ENCODE data around the gene MLF2. TPM values are rescaled to one million over a fixed set of nuclear protein-coding genes. Genes with fewer than 3 reads are reported as not detected.
A peak's percentile ranks its signal among the peaks of the same experiment; 100 is the strongest.

The MLF2 gene
- total and polyA plus RNA-seq, 2 donors from 2014 or later: 141 to 289 TPM

DNA sequence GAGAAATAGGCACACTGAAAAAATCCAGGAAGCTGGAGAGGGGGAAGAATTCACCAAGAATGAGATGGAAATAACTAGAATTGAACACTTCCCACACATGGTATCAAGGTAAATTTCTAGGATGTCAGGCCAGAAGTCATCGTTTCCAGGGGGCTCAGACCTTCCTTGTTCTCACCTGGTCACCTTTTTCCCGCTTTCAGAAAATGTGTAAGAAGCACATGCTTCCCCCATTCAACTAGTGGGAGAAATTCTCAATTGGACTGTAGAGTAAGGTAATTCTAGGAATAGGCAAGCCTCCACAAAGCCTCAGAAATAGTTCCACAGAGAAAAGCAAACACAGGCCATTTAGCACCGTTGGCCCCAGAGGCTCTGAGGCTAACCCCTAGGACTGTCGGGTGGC lies 10.4 kb upstream of the MLF2 start:
- DNase-seq (no peak), FAIRE-seq (no peak)
- TF ChIP-seq, protein P1, sequence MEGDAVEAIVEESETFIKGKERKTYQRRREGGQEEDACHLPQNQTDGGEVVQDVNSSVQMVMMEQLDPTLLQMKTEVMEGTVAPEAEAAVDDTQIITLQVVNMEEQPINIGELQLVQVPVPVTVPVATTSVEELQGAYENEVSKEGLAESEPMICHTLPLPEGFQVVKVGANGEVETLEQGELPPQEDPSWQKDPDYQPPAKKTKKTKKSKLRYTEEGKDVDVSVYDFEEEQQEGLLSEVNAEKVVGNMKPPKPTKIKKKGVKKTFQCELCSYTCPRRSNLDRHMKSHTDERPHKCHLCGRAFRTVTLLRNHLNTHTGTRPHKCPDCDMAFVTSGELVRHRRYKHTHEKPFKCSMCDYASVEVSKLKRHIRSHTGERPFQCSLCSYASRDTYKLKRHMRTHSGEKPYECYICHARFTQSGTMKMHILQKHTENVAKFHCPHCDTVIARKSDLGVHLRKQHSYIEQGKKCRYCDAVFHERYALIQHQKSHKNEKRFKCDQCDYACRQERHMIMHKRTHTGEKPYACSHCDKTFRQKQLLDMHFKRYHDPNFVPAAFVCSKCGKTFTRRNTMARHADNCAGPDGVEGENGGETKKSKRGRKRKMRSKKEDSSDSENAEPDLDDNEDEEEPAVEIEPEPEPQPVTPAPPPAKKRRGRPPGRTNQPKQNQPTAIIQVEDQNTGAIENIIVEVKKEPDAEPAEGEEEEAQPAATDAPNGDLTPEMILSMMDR (IDR thresholded peaks at IDR 0.05; ENCODE audit: borderline replicate concordance, extremely low read depth, insufficient read depth): no peak
- Histone ChIP-seq H3K4me1 (ENCODE audit: control insufficient read depth in 2 of 3, insufficient read depth in 2 of 3, low read depth in 1 of 3, low read length in 3 of 3) (peaks cover 2 to 26% (median 20%) of the 10 kb centered on the region in 3 donors), H3K9me3 (ENCODE audit: control insufficient read depth in 2 of 3, insufficient read depth in 1 of 3, low read length in 3 of 3) (no peaks in the 10 kb centered on the region), H3K4me3 (ENCODE audit: low read length in 3 of 3) (peak overlapping the region; percentile 8 to 36 (median 33)), H3K27me3 (ENCODE audit: control insufficient read depth, insufficient read depth, low read length) (no peaks in the 10 kb centered on the region), H3K36me3 (ENCODE audit: control insufficient read depth in 2 of 3, insufficient read depth in 3 of 3, low read length in 3 of 3) (no peaks in the 10 kb centered on the region), H3K9ac (ENCODE audit: low read length in 3 of 3) (peak overlapping the region in 2 of 3 donors; percentile 71 to 78), H3K27ac (ENCODE audit: low read depth in 2 of 2, low read length in 2 of 2) (peak overlapping the region; percentile 90 to 99)
- intact Hi-C loops (cut with DNase I): no loop called here

DNA sequence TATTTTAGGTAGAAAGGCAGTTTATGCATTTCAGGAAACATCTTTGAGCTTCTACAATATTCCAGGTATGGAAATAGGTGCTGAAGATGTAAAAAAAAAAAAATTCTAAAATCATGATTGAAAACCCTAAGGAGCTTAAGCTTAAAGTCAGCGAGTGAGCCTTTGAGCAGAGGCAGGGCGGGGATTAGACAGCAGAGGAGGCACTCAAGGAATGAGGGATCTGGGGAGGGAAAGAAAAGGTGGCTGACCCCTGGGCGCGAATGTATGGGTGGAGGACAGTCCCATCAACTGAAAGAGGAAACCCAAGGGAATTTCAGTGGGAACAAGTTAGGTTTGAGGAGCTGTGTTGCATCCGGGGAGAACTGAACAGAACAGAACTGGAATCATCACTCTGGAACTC lies 6.8 kb upstream of the MLF2 start:
- H3K27me3 ChIP-seq (ENCODE audit: control insufficient read depth, insufficient read depth, low read length): no peaks in the 10 kb centered on the region
- H3K9me3 ChIP-seq (ENCODE audit: control insufficient read depth in 2 of 3, insufficient read depth in 1 of 3, low read length in 3 of 3): no peaks in the 10 kb centered on the region
- peaks cover 2 to 11% (median 7%) of the 10 kb centered on the region in 3 donors for H3K4me1 ChIP-seq (ENCODE audit: control insufficient read depth in 2 of 3, insufficient read depth in 2 of 3, low read depth in 1 of 3, low read length in 3 of 3)
- intact Hi-C loops (cut with DNase I): loop anchor here (10.0 kb wide), 1 partner anchor 65 kb away; the partner anchor contains the start of genes GPR162 and P3H3
- no peak overlapping the region for H3K4me3 ChIP-seq (ENCODE audit: low read length in 3 of 3)
- TF ChIP-seq, protein P1 (IDR thresholded peaks at IDR 0.05; ENCODE audit: borderline replicate concordance, extremely low read depth, insufficient read depth): no peak
- H3K9ac ChIP-seq (ENCODE audit: low read length in 3 of 3): no peak overlapping the region
- no peak for FAIRE-seq
- DNase-seq: no peak
- no peaks in the 10 kb centered on the region for H3K36me3 ChIP-seq (ENCODE audit: control insufficient read depth in 2 of 3, insufficient read depth in 3 of 3, low read length in 3 of 3)
- H3K27ac ChIP-seq (ENCODE audit: low read depth in 2 of 2, low read length in 2 of 2): no peak overlapping the region

DNA sequence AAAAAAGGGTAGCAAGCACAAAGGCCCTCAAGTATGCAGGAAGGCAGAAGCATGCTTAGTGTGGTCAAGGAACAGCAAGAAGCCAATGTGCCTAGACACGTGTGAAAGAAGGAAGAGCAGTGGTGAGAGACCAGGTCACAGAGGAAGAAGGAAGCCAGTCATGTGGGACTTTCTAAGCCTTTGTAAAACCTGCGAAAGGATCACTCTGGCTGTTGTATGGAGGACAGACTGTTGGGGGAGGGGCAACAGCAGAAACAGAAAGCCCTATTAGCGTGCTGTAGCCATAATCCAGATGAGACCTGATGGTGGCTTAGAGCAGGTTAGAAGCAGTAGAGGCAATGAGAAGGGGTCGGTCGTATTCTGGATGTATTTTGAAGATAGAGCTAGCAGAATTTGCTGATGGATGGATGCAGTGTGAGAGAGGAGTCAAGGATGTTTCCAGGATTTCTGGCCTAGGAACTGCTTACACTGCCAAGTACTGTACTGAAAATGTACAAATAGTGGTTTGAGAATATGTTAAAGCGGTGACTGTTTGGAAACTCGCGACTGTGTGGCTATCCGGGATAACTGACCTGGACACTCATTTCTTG lies 5.7 kb upstream of the MLF2 start:
- Histone ChIP-seq H3K27ac (ENCODE audit: low read depth in 2 of 2, low read length in 2 of 2) (no peak overlapping the region), H3K9ac (ENCODE audit: low read length in 3 of 3) (no peak overlapping the region), H3K27me3 (ENCODE audit: control insufficient read depth, insufficient read depth, low read length) (no peaks in the 10 kb centered on the region), H3K4me3 (ENCODE audit: low read length in 3 of 3) (no peak overlapping the region), H3K9me3 (ENCODE audit: control insufficient read depth in 2 of 3, insufficient read depth in 1 of 3, low read length in 3 of 3) (no peaks in the 10 kb centered on the region), H3K36me3 (ENCODE audit: control insufficient read depth in 2 of 3, insufficient read depth in 3 of 3, low read length in 3 of 3) (no peaks in the 10 kb centered on the region), H3K4me1 (ENCODE audit: control insufficient read depth in 2 of 3, insufficient read depth in 2 of 3, low read depth in 1 of 3, low read length in 3 of 3) (peaks cover 7 to 14% (median 7%) of the 10 kb centered on the region in 3 donors)
- TF ChIP-seq, protein P1 (IDR thresholded peaks at IDR 0.05; ENCODE audit: borderline replicate concordance, extremely low read depth, insufficient read depth): no peak
- intact Hi-C loops (cut with DNase I): loop anchor here (10.0 kb wide), 1 partner anchor 66 kb away; the partner anchor contains the start of genes GPR162 and P3H3
- FAIRE-seq: no peak
- DNase-seq: no peak
